Activated CD4-positive, alpha-beta T cell treated with anti-CD3 and anti-CD28 coated beads, Interleukin-2, Interleukin-6, amounts not matched to agents 100 ng/mL and 50 ng/mL, durations not matched to agents 16 hours and 8 hours (primary cell): ENCODE results near the gene ERCC2.
"Not testable (repeated sequence)": the region's sequence is repeated elsewhere in the genome, so short reads cannot be mapped to it uniquely, and the experiment has no call there.

Experiments
- DNase-seq: peaks from one replicate; pipeline ENCODE4 v3.0.0-alpha.2; 2020

The ERCC2 gene

GRCh38 chr19:45327404-45328143 lies 42.8 kb downstream of the ERCC2 start:
- DNase-seq, result no peak

- no peak for DNase-seq
Measured at GRCh38 chr19:45324349-45324907, 45.9 kb downstream of the ERCC2 start.

- no peak for DNase-seq
Measured at GRCh38 chr19:45323671-45324081, 46.7 kb downstream of the ERCC2 start.

GRCh38 chr19:45322744-45323281 lies 47.6 kb downstream of the ERCC2 start, which contains the start of gene CKM:
CKM (minus strand) TSS chr19:45322875; CDS start chr19:45319713, 3,162 bp downstream.
- no peak for DNase-seq

- no peak for DNase-seq
Measured at GRCh38 chr19:45322311-45322710, 48.1 kb downstream of the ERCC2 start.

GRCh38 chr19:45321848-45322247 lies 48.5 kb downstream of the ERCC2 start:
- DNase-seq, result no peak

GRCh38 chr19:45320997-45321775 lies 49.2 kb downstream of the ERCC2 start:
- DNase-seq, result no peak

GRCh38 chr19:45315304-45315703 lies 55.1 kb downstream of the ERCC2 start:
- no peak for DNase-seq

- no peak for DNase-seq
Measured at GRCh38 chr19:45314708-45315245, 55.6 kb downstream of the ERCC2 start.

GRCh38 chr19:45312285-45312684 lies 58.1 kb downstream of the ERCC2 start:
- DNase-seq, result not testable (repeated sequence)

- no peak for DNase-seq
Measured at GRCh38 chr19:45311621-45312020, 58.8 kb downstream of the ERCC2 start.

- not testable (repeated sequence) for DNase-seq
Measured at GRCh38 chr19:45309322-45309721, 61.1 kb downstream of the ERCC2 start.

GRCh38 chr19:45307361-45307760 lies 63.0 kb downstream of the ERCC2 start:
- DNase-seq, result no peak

GRCh38 chr19:45306518-45307027 lies 63.8 kb downstream of the ERCC2 start:
- no peak for DNase-seq

- no peak for DNase-seq
Measured at GRCh38 chr19:45306040-45306439, 64.3 kb downstream of the ERCC2 start.

- DNase-seq, result no peak
Measured at GRCh38 chr19:45305421-45305820, 65.0 kb downstream of the ERCC2 start.

- DNase-seq, result no peak
Measured at GRCh38 chr19:45305007-45305406, 65.4 kb downstream of the ERCC2 start.

- DNase-seq, result no peak
Measured at GRCh38 chr19:45304141-45304926, 66.0 kb downstream of the ERCC2 start.

- DNase-seq, result no peak
Measured at GRCh38 chr19:45303269-45304060, 66.9 kb downstream of the ERCC2 start.

GRCh38 chr19:45302416-45302815 lies 68.0 kb downstream of the ERCC2 start:
- no peak for DNase-seq
